Germinal center (tissue), 1 donor: ENCODE results near the gene DYNC1I2.

Experiments
- DNase-seq: peaks from one replicate; pipeline ENCODE4 v3.0.0; 2012; ENCODE audit warnings: mixed read lengths, low spot score

The DYNC1I2 gene

GRCh38 chr2:171778515-171778914 lies 91.2 kb downstream of the DYNC1I2 start:
- DNase-seq: no peak

- no peak for DNase-seq
These were observed 98.2 kb downstream of the DYNC1I2 start for GRCh38 chr2:171785450-171785849.

GRCh38 chr2:171787333-171788072 lies 100.2 kb downstream of the DYNC1I2 start:
- no peak for DNase-seq

- no peak for DNase-seq
These were observed 101.2 kb downstream of the DYNC1I2 start for GRCh38 chr2:171788316-171788993.

GRCh38 chr2:171789956-171790355 lies 102.7 kb downstream of the DYNC1I2 start:
- no peak for DNase-seq

- no peak for DNase-seq
These were observed 104.1 kb downstream of the DYNC1I2 start for GRCh38 chr2:171791361-171791760.

- no peak for DNase-seq
These were observed 104.9 kb downstream of the DYNC1I2 start for GRCh38 chr2:171792157-171792556.

GRCh38 chr2:171792886-171793580 lies 105.8 kb downstream of the DYNC1I2 start:
- DNase-seq: no peak

GRCh38 chr2:171793691-171794678 lies 106.7 kb downstream of the DYNC1I2 start:
- DNase-seq: no peak

- DNase-seq: no peak
These were observed 107.6 kb downstream of the DYNC1I2 start for GRCh38 chr2:171794918-171795317.
